GM13977 (cell line): Measurements from ENCODE around the gene WNT1.

ENCODE experiments used
- DNase-seq: peaks from one replicate; pipeline ENCODE4 v3.0.0; 2012; ENCODE audit warnings: low spot score
- CTCF ChIP-seq: IDR thresholded peaks from 2 replicates; pipeline ENCODE4 v1.5.1; 2012; ENCODE audit warnings: mild to moderate bottlenecking, control low read depth; ENCODE audit not compliant: insufficient read depth; ENCODE audit errors: extremely low read depth, missing control alignments
- in situ Hi-C: fragments of 300-500 bp; cut with MboI; formaldehyde crosslinking; loops from one replicate; pipeline ENCODE4 v1.12.0; 2022; ENCODE audit warnings: low sequenced_read_pairs, low pct_unique_long_range_greater_than_20kb, mixed read lengths, inconsistent platforms; ENCODE audit not compliant: unreplicated experiment

Gene WNT1

DNA sequence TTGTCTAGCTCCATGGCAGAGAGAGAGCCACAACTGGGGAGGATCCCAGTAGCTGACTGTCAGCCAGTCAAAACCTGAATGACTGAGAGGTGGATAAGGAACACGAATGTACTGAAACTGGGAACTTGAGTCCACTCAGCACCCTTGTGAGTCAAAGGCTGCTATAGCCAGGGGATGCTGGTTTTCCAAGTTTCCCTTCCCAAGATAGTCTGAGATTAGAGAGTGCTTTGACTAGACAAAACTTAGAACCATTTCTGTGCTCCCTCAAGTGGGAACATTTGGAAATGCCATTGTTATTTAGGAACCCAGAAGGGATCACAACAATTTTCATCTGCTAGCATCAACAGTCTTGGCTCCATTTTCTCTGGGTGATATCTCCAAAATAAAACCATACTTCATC is 36.4 kb downstream of the WNT1 start:
- in situ Hi-C loops, result no loop called here
- DNase-seq, result no peak
- no peak for TF ChIP-seq CTCF

- in situ Hi-C loops, result no loop called here
- DNase-seq, result no peak
- TF ChIP-seq CTCF, result no peak
Observed at GRCh38 chr12:49015196-49015595, 37.1 kb downstream of the WNT1 start.

DNA sequence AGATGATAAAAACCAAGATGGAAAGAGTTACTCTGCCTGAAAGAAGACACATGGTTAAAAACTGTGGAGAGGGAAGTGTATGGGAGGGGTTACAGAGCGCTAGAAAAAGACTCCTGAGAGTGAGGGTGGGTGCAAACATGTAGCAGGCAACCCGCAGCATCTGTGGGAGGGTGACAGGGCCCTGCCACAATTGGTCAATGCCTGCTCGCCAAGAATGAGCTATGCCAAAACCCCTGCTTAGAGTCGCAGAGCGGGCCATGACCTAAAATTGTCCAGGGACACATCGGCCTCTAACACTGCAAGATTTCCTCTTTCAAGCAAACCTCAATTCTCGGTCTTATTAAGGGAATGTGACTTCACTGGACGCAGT is 39.8 kb downstream of the WNT1 start:
- DNase-seq, result no peak
- in situ Hi-C loops, result no loop called here

GRCh38 chr12:49018261-49019119 is 40.4 kb downstream of the WNT1 start, which contains the start of gene PRKAG1:
Gene PRKAG1 (minus strand): TSS chr12:49018776. CDS start chr12:49018740, 36 bp downstream.
- TF ChIP-seq CTCF, result peak; percentile 60
- in situ Hi-C loops, result no loop called here
- peak; percentile 98 for DNase-seq

More for the DNA sequence above, 39.8 kb downstream of the WNT1 start:
- TF ChIP-seq CTCF, result no peak

GRCh38 chr12:49019120-49019430 is 41.0 kb downstream of the WNT1 start:
- no peak for TF ChIP-seq CTCF
- in situ Hi-C loops, result no loop called here
- DNase-seq, result no peak

DNA sequence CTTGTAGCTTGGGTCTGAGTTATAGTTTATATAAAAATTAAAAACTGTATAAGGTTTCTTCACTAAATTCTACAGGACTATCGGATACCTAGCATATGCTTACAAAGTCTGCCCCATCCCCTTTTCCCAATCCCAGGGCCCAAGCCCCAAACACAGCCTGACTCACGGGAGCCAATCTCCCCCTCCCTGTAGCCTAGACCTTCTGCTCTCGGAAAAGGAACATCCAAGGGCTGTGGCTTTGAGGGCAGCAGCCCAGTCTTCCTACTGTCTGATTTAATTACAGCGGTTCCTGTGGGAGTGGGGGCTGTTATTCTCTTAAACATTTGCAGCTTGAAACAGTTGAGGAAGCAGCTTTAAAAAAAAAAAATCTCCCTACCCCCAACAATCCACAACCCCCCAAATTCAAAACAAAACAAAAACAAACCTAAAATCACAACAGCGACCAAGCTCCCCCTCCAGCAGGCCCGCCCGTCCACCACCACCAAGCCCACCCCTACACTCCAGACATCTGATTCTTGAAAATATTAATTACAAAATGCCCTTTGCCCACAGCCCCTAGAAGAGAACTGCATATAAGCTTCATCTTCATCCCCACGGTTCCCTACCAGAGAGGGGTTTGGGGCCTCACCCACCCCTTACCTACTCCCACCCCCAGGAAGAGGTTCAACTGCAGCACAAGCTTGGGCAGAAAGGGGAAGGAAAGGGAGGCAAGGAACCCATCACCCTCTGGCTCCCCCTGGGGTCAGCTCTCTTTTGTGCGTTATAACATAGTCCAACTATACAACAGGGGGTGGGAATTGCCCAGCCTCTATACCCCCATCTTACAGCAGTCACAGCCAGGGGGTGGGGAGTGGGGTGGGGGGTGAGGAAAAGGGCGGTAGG is 41.6 kb downstream of the WNT1 start:
- in situ Hi-C loops, result no loop called here
- DNase-seq, result peak; percentile 77

More for the DNA sequence above, 41.6 kb downstream of the WNT1 start:
- peak; percentile 44 for TF ChIP-seq CTCF
